A549 (cell line): ENCODE data around the gene GLRX2.

ENCODE experiments used
- CEBPB ChIP-seq, 2 experiments: fragments of >200 bp in 1 of 2; sonication (Bioruptor Twin) in 1 of 2; formaldehyde crosslinking in 1 of 2; IDR thresholded peaks; 2 replicates each; pipeline ENCODE4 v1.6.1; 2012 to 2016
- CTCF ChIP-seq: fragments of >200 bp; sonication (Bioruptor Twin); formaldehyde crosslinking; IDR thresholded peaks from 3 replicates; pipeline ENCODE4 v1.5.1; 2016
- MAFK ChIP-seq: fragments of 450-650 bp; IDR thresholded peaks from 2 replicates; pipeline ENCODE4 v1.6.1; 2014; ENCODE audit not compliant: partially characterized antibody
- MAX ChIP-seq: IDR thresholded peaks from 2 replicates; pipeline ENCODE4 v1.6.1; 2012
- POLR2A ChIP-seq: IDR thresholded peaks from 2 replicates; pipeline ENCODE4 v1.6.1; 2012; ENCODE audit warnings: mild to moderate bottlenecking, low read length
- SMC3 ChIP-seq: fragments of >200 bp; sonication (Bioruptor Twin); formaldehyde crosslinking; IDR thresholded peaks from 3 replicates; pipeline ENCODE4 v1.6.1; 2018; ENCODE audit warnings: inconsistent platforms

- TF ChIP-seq POLR2A (no peak), CTCF (no peak), CEBPB (IDR thresholded peaks at IDR 0.05) (no peak), SMC3 (no peak), MAFK (no peak), MAX (no peak)
These were observed 20.0 kb downstream of the GLRX2 start for GRCh38 chr1:193085263-193085662.
